Measurements from ENCODE around the gene ROPN1B.
"Not testable (repeated sequence)": the region's sequence is repeated elsewhere in the genome, so short reads cannot be mapped to it uniquely, and the experiment has no call there.

Gene ROPN1B

GRCh38 chr3:125968701-125969592 is at the start of gene ROPN1B:
ROPN1B (plus strand) TSS chr3:125969178; CDS start chr3:125972055, 2,877 bp downstream.
- DNase-seq = not testable (repeated sequence)

- DNase-seq = not testable (repeated sequence)
Measured at GRCh38 chr3:125920191-125920590, 48.8 kb upstream of the ROPN1B start.

- not testable (repeated sequence) for DNase-seq
Measured at GRCh38 chr3:125920751-125921279, 48.2 kb upstream of the ROPN1B start.

GRCh38 chr3:125921712-125922111 is 47.3 kb upstream of the ROPN1B start:
- DNase-seq = not testable (repeated sequence)

GRCh38 chr3:125923324-125924115 is 45.5 kb upstream of the ROPN1B start:
- not testable (repeated sequence) for DNase-seq

- DNase-seq = not testable (repeated sequence)
Measured at GRCh38 chr3:125924276-125924675, 44.7 kb upstream of the ROPN1B start.

- not testable (repeated sequence) for DNase-seq
Measured at GRCh38 chr3:125925727-125926126, 43.3 kb upstream of the ROPN1B start.

- DNase-seq = peak; percentile 12 to 37
Measured at GRCh38 chr3:125928771-125929545, 40.0 kb upstream of the ROPN1B start.

- not testable (repeated sequence) for DNase-seq
Measured at GRCh38 chr3:125929765-125930164, 39.2 kb upstream of the ROPN1B start.

- not testable (repeated sequence) for DNase-seq
Measured at GRCh38 chr3:125931355-125931880, 37.6 kb upstream of the ROPN1B start.

GRCh38 chr3:125933397-125934173 is 35.4 kb upstream of the ROPN1B start:
- DNase-seq = not testable (repeated sequence)

- not testable (repeated sequence) for DNase-seq
Measured at GRCh38 chr3:125935252-125935874, 33.6 kb upstream of the ROPN1B start.

- not testable (repeated sequence) for DNase-seq
Measured at GRCh38 chr3:125936210-125936815, 32.7 kb upstream of the ROPN1B start.

GRCh38 chr3:125936891-125937290 is 32.1 kb upstream of the ROPN1B start:
- not testable (repeated sequence) for DNase-seq

GRCh38 chr3:125947806-125948205 is 21.2 kb upstream of the ROPN1B start:
- DNase-seq = not testable (repeated sequence)

- not testable (repeated sequence) for DNase-seq
Measured at GRCh38 chr3:125948901-125949300, 20.1 kb upstream of the ROPN1B start.

- DNase-seq = not testable (repeated sequence)
Measured at GRCh38 chr3:125951176-125951575, 17.8 kb upstream of the ROPN1B start.

GRCh38 chr3:125957020-125957419 is 12.0 kb upstream of the ROPN1B start:
- DNase-seq = not testable (repeated sequence)

- DNase-seq = peak; percentile 30 to 71
Measured at GRCh38 chr3:125957674-125958510, 11.1 kb upstream of the ROPN1B start.

All from NCI-H1930 (cell line).